PC-3 (cell line): ENCODE measurements around the gene PEX14. TPM values are rescaled to one million over a fixed set of nuclear protein-coding genes. Genes with fewer than 3 reads are reported as not detected.

Experiments
- ATAC-seq: fragments of 200-7000 bp; cut with Tn5 transposase; 2 replicates; pipeline ENCODE4 v1.9.1; 2020; ENCODE audit warnings: mild to moderate bottlenecking, moderate library complexity
- BruUV-seq: library from RNA; stranded (reverse); fragments of 400-500 nt; replicated peaks from 2 replicates; lab custom pipeline; 2021; lab: Mats Ljungman, UMichigan
- CTCF ChIA-PET: fragments of 300-600 bp; sonication (Branson Sonifier 250); formaldehyde crosslinking; loops from one replicate; lab custom pipeline; 2022; ENCODE audit warnings: antibody characterized with exemption; lab: Charles Lee
- POLR2A ChIA-PET: fragments of 300-600 bp; sonication (Branson Sonifier 250); formaldehyde crosslinking; loops from one replicate; lab custom pipeline; 2022; ENCODE audit warnings: antibody characterized with exemption; ENCODE audit not compliant: unreplicated experiment; lab: Charles Lee
- DNase-seq: peaks from one replicate; pipeline ENCODE4 v3.0.0-alpha.2; 2015
- H2AFZ ChIP-seq: fragments of 300-600 bp; sonication (generic); 2 replicates; pipeline ENCODE4 v1.6.0; 2016; ENCODE audit warnings: antibody characterized with exemption, low read length
- H3F3A ChIP-seq: fragments of 300-600 bp; sonication (generic); one replicate; pipeline ENCODE4 v1.6.0; 2017; ENCODE audit warnings: antibody characterized with exemption, low read length, control low read depth, mild to moderate bottlenecking; ENCODE audit not compliant: unreplicated experiment
- H3K27ac ChIP-seq: fragments of 300-600 bp; sonication (generic); 2 replicates; pipeline ENCODE4 v1.5.1; 2016; ENCODE audit warnings: mild to moderate bottlenecking, low read length
- H3K27me3 ChIP-seq: fragments of 300-600 bp; sonication (generic); 2 replicates; pipeline ENCODE4 v1.6.1; 2016; ENCODE audit warnings: low read length, mixed read lengths
- H3K36me3 ChIP-seq: fragments of 300-600 bp; sonication (generic); 2 replicates; pipeline ENCODE4 v1.6.1; 2016; ENCODE audit warnings: low read depth, mixed run types, low read length, mixed read lengths
- H3K4me1 ChIP-seq: fragments of 300-600 bp; sonication (generic); 2 replicates; pipeline ENCODE4 v1.5.1; 2016; ENCODE audit warnings: low read length; ENCODE audit not compliant: insufficient read depth
- H3K4me2 ChIP-seq: fragments of 300-600 bp; sonication (generic); 2 replicates; pipeline ENCODE4 v1.6.0; 2016; ENCODE audit warnings: low read length
- H3K4me3 ChIP-seq: fragments of 300-600 bp; sonication (generic); 2 replicates; pipeline ENCODE4 v1.5.1; 2016; ENCODE audit warnings: mild to moderate bottlenecking, low read length, mixed read lengths
- H3K79me2 ChIP-seq: fragments of 300-600 bp; sonication (generic); 2 replicates; pipeline ENCODE4 v1.6.1; 2017; ENCODE audit warnings: low read length, mixed read lengths
- H3K9ac ChIP-seq: fragments of 300-600 bp; sonication (generic); 2 replicates; pipeline ENCODE4 v1.6.0; 2016; ENCODE audit warnings: mild to moderate bottlenecking, low read length
- H3K9me2 ChIP-seq: fragments of 300-600 bp; sonication (generic); replicated peaks from 2 replicates; pipeline ENCODE4 v1.6.1; 2016; ENCODE audit warnings: mixed run types, low read length, mixed read lengths
- H3K9me3 ChIP-seq: fragments of 300-600 bp; sonication (generic); 2 replicates; pipeline ENCODE4 v1.6.1; 2016; ENCODE audit warnings: low read length, mixed read lengths
- H4K20me1 ChIP-seq: fragments of 300-600 bp; sonication (generic); 2 replicates; pipeline ENCODE4 v1.6.1; 2016; ENCODE audit warnings: low read length, mixed read lengths
- CTCF ChIP-seq: fragments of 300-600 bp; sonication (generic); conservative IDR thresholded peaks from 2 replicates; pipeline ENCODE4 v1.5.1; 2017; ENCODE audit warnings: antibody characterized with exemption, low read depth, mild to moderate bottlenecking, low read length
- EZH2 ChIP-seq: fragments of 300-600 bp; sonication (generic); IDR thresholded peaks from one replicate; pipeline ENCODE4 v1.6.1; 2017; ENCODE audit warnings: antibody characterized with exemption, mild to moderate bottlenecking, low read length; ENCODE audit not compliant: unreplicated experiment
- EZH2phosphoT487 ChIP-seq: fragments of 300-600 bp; sonication (generic); IDR thresholded peaks from 2 replicates; pipeline ENCODE4 v1.6.1; 2018; ENCODE audit warnings: mild to moderate bottlenecking, antibody characterized with exemption, low read length, borderline replicate concordance
- intact Hi-C: fragments of 100-400 bp; cut with micrococcal nuclease; formaldehyde crosslinking; loops from 2 replicates; pipeline ENCODE4 v1.9.0; 2023
- total RNA-seq: library from RNA; depleted of rRNA; stranded (reverse); fragments of >200 nt; gene quantifications from 2 replicates; pipeline ENCODE4 v1.2.3, GENCODE V29; 2014

The PEX14 gene
- total RNA-seq, 1 experiment from 2014 or later = 24.9 TPM

- no peaks in the 10 kb centered on the region for H3K79me2 ChIP-seq
- ChIA-PET POLR2A (no interaction called here), CTCF (no interaction called here)
- no peak overlapping the region for H3K4me3 ChIP-seq
- H3K27ac ChIP-seq = no peak overlapping the region
- H3K27me3 ChIP-seq = no peaks in the 10 kb centered on the region
- no peaks in the 10 kb centered on the region for H3K9me2 ChIP-seq
- intact Hi-C loops = no loop called here
- no peak for ATAC-seq
- H3K36me3 ChIP-seq = no peaks in the 10 kb centered on the region
- no peaks in the 10 kb centered on the region for H4K20me1 ChIP-seq
- H3K4me1 ChIP-seq = no peaks in the 10 kb centered on the region
- no peak overlapping the region for H2AFZ ChIP-seq
- no peak for DNase-seq
- TF ChIP-seq CTCF = no peak
- no peak for TF ChIP-seq EZH2
- TF ChIP-seq EZH2phosphoT487 = no peak
- no peak overlapping the region for H3K9ac ChIP-seq
- H3K9me3 ChIP-seq = no peaks in the 10 kb centered on the region
- H3F3A ChIP-seq = no peaks in the 10 kb centered on the region
- H3K4me2 ChIP-seq = no peak overlapping the region
- BruUV-seq = no TSS peak
Measured at GRCh38 chr1:10613340-10613739, 138.6 kb downstream of the PEX14 start.

DNA sequence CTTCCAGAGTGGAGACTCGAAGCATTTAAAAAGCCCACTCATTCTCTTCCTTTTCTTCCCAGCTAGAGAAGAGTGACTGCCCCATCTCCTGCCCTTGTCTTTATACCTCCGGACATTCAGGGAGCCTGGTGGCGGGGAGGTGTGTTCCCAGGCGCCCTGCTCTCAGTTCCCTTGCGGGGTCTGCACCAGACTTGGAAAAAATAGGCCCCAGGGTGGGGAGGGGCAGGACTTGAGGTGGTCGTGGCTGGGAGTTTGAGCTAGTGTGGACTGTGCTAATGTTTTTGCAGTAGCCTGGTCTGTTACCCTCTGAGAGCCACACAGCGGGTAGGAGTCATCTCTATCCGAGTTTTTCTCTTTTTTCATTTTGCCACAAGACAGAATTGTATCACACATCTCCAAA is 139.1 kb downstream of the PEX14 start:
- BruUV-seq = no TSS peak
- no peak for ATAC-seq

More for the DNA sequence above, 139.1 kb downstream of the PEX14 start:
- CTCF ChIA-PET = no interaction called here
- Histone ChIP-seq H3K36me3 (no peaks in the 10 kb centered on the region), H2AFZ (no peak overlapping the region), H4K20me1 (no peaks in the 10 kb centered on the region), H3K4me1 (no peaks in the 10 kb centered on the region), H3K9me3 (no peaks in the 10 kb centered on the region), H3K4me2 (no peak overlapping the region), H3K9ac (no peak overlapping the region), H3K79me2 (no peaks in the 10 kb centered on the region), H3K27me3 (no peaks in the 10 kb centered on the region), H3F3A (no peaks in the 10 kb centered on the region), H3K4me3 (no peak overlapping the region), H3K9me2 (no peaks in the 10 kb centered on the region), H3K27ac (no peak overlapping the region)
- intact Hi-C loops = no loop called here
- POLR2A ChIA-PET = no interaction called here
- no peak for DNase-seq
- TF ChIP-seq CTCF = no peak
- TF ChIP-seq EZH2 = no peak
- TF ChIP-seq EZH2phosphoT487 = no peak
